Measurements from ENCODE around the gene MYBPC3.

MYBPC3 gene

GRCh38 chr11:47390422-47390760 is 37.9 kb upstream of the MYBPC3 start:
- no peak for TF ChIP-seq ZBTB7A (IDR thresholded peaks at IDR 0.05; ENCODE audit: low read depth)
- TF ChIP-seq NFIC (IDR thresholded peaks at IDR 0.05): no peak
- no peak for TF ChIP-seq CREB1 (IDR thresholded peaks at IDR 0.05; ENCODE audit: low read depth)
- no peak for TF ChIP-seq TEAD4 (IDR thresholded peaks at IDR 0.05)
- TF ChIP-seq TCF12 (IDR thresholded peaks at IDR 0.05; ENCODE audit: low read depth): no peak
- no peak for TF ChIP-seq FOXM1 (IDR thresholded peaks at IDR 0.05; ENCODE audit: borderline replicate concordance, low read depth)
- no peak for TF ChIP-seq YY1 (IDR thresholded peaks at IDR 0.05; ENCODE audit: low read depth)
- no peak for TF ChIP-seq RAD21 (IDR thresholded peaks at IDR 0.05; ENCODE audit: low read depth)
- no peak for TF ChIP-seq MAX (IDR thresholded peaks at IDR 0.05)
- TF ChIP-seq CEBPB (IDR thresholded peaks at IDR 0.05): no peak
- no peak for TF ChIP-seq EP300 (IDR thresholded peaks at IDR 0.05; ENCODE audit: borderline replicate concordance)
- TF ChIP-seq USF1 (IDR thresholded peaks at IDR 0.05): no peak
- TF ChIP-seq REST (IDR thresholded peaks at IDR 0.05; ENCODE audit: low read depth): no peak
- TF ChIP-seq EGR1 (IDR thresholded peaks at IDR 0.05): no peak
- TF ChIP-seq TAF1 (IDR thresholded peaks at IDR 0.05; ENCODE audit: low read depth): no peak

GRCh38 chr11:47389577-47390421 is 37.3 kb upstream of the MYBPC3 start:
- TF ChIP-seq ZBTB7A (IDR thresholded peaks at IDR 0.05; ENCODE audit: low read depth) (no peak), EGR1 (IDR thresholded peaks at IDR 0.05) (no peak), EP300 (IDR thresholded peaks at IDR 0.05; ENCODE audit: borderline replicate concordance) (no peak)

- TF ChIP-seq REST (IDR thresholded peaks at IDR 0.05; ENCODE audit: low read depth) (no peak), EP300 (IDR thresholded peaks at IDR 0.05; ENCODE audit: borderline replicate concordance) (no peak), TEAD4 (IDR thresholded peaks at IDR 0.05) (no peak), CREB1 (IDR thresholded peaks at IDR 0.05; ENCODE audit: low read depth) (no peak), YY1 (IDR thresholded peaks at IDR 0.05; ENCODE audit: low read depth) (no peak), CEBPB (IDR thresholded peaks at IDR 0.05) (no peak), FOXM1 (IDR thresholded peaks at IDR 0.05; ENCODE audit: borderline replicate concordance, low read depth) (no peak), NFIC (IDR thresholded peaks at IDR 0.05) (no peak), USF1 (IDR thresholded peaks at IDR 0.05) (no peak), RAD21 (IDR thresholded peaks at IDR 0.05; ENCODE audit: low read depth) (no peak), TCF12 (IDR thresholded peaks at IDR 0.05; ENCODE audit: low read depth) (no peak), MAX (IDR thresholded peaks at IDR 0.05) (no peak), ZBTB7A (IDR thresholded peaks at IDR 0.05; ENCODE audit: low read depth) (no peak), TAF1 (IDR thresholded peaks at IDR 0.05; ENCODE audit: low read depth) (no peak), EGR1 (IDR thresholded peaks at IDR 0.05) (no peak)
These were observed 36.4 kb upstream of the MYBPC3 start for GRCh38 chr11:47388697-47389576.

GRCh38 chr11:47387944-47388696 is 35.6 kb upstream of the MYBPC3 start:
- TF ChIP-seq NFIC (IDR thresholded peaks at IDR 0.05) (no peak), CEBPB (IDR thresholded peaks at IDR 0.05) (no peak), CREB1 (IDR thresholded peaks at IDR 0.05; ENCODE audit: low read depth) (no peak), ZBTB7A (IDR thresholded peaks at IDR 0.05; ENCODE audit: low read depth) (no peak), USF1 (IDR thresholded peaks at IDR 0.05) (no peak)
